GM12874 (cell line): ENCODE data around the gene FBLN2.

Source experiments
- CTCF ChIP-seq: IDR thresholded peaks from 2 replicates; pipeline ENCODE4 v1.5.1; 2011; ENCODE audit warnings: low read depth, mild to moderate bottlenecking, control low read depth, low read length, moderate library complexity; ENCODE audit not compliant: insufficient read depth

The FBLN2 gene

GRCh38 chr3:13536832-13537231 lies 12.1 kb upstream of the FBLN2 start:
- no peak for TF ChIP-seq CTCF

GRCh38 chr3:13537244-13537908 lies 11.5 kb upstream of the FBLN2 start:
- TF ChIP-seq CTCF, result no peak

DNA sequence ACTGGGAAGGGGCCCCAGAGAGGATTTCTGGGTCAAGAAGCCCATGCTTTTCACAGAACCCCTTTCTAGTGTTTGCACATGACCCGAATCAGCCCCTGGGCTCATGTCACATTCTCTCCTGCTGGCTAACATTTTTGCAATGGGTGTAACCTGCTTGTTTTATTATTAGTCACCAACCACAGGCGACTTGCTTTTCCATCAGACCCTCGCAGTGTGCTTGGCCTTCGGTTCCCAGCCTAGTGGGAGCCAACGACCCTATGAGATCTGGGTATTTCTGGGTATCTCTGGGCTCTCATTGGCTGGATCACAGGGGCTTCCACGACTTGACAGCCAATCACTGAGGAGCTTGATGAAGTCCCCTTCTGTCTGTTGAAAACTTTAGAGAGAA lies 11.0 kb upstream of the FBLN2 start:
- TF ChIP-seq CTCF, result no peak

- TF ChIP-seq CTCF, result no peak
These were observed 10.2 kb upstream of the FBLN2 start for GRCh38 chr3:13538520-13539291.

GRCh38 chr3:13539292-13539638 lies 9.7 kb upstream of the FBLN2 start:
- no peak for TF ChIP-seq CTCF

- no peak for TF ChIP-seq CTCF
These were observed 9.3 kb upstream of the FBLN2 start for GRCh38 chr3:13539671-13540070.

DNA sequence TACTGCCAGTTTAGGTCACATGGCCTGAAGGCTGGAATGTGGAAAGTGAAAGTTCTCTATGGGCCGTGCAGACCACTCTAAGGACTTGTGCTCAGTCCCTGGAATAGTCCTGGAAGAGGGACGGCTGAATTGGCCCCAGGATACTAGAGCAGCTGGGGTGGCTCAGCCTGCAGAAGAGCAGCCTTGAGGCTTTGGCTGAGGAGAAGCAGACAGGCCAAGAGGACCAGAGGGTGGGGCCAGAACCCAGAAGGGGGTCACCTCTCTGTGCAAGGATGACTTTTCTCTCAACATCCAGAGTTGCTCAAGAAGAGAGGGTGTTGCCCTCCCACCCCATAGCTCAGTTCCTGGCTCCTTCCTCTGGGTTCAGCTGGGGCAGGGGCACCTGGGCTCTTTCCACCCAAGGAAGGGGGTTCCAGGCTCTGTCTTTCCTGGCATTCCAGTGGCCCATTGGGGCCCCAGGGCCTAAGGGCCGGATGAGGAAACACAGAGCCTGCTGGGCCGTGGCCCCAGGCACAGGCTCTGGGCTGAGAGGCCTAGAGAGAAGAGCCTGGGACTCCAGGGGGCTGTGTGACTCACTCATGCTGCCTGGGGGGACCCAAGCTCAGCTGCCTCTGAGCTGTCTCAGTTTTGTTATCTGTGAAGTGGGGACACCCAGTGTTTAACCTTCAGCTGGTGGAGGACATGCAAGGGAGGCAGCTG lies 8.5 kb upstream of the FBLN2 start:
- TF ChIP-seq CTCF, result no peak
